PC-9 (cell line): ENCODE results near the gene PLTP. TPM values are rescaled to one million over a fixed set of nuclear protein-coding genes. Genes with fewer than 3 reads are reported as not detected.

Experiments
- BruUV-seq: library from RNA; stranded (reverse); fragments of 400-500 nt; replicated peaks from 2 replicates; lab custom pipeline; 2021; lab: Mats Ljungman, UMichigan
- CTCF ChIA-PET: fragments of 300-600 bp; sonication (Branson Sonifier 250); formaldehyde crosslinking; loops from one replicate; lab custom pipeline; 2022; ENCODE audit warnings: antibody characterized with exemption; lab: Charles Lee
- POLR2A ChIA-PET: fragments of 300-600 bp; sonication (Branson Sonifier 250); formaldehyde crosslinking; loops from one replicate; lab custom pipeline; 2022; ENCODE audit warnings: antibody characterized with exemption; ENCODE audit not compliant: unreplicated experiment; lab: Charles Lee
- DNase-seq, 2 experiments: peaks; one replicate each; pipeline versions ENCODE4 v3.0.0 to v3.0.0-alpha.2; 2015 to 2022; ENCODE audit warnings: mixed read lengths in 1 of 2
- H2AFZ ChIP-seq: fragments of 200-600 bp; sonication (generic); 2 replicates; pipeline ENCODE4 v1.8.1; 2017; ENCODE audit warnings: antibody characterized with exemption
- H3F3A ChIP-seq: fragments of 200-600 bp; sonication (generic); 2 replicates; pipeline ENCODE4 v1.8.1; 2017; ENCODE audit warnings: antibody characterized with exemption, mild to moderate bottlenecking, low read depth; ENCODE audit not compliant: insufficient read depth
- H3K27ac ChIP-seq: fragments of 200-600 bp; sonication (generic); 2 replicates; pipeline ENCODE4 v1.6.1; 2016; ENCODE audit warnings: mixed run types
- H3K27me3 ChIP-seq: fragments of 200-600 bp; sonication (generic); 2 replicates; pipeline ENCODE4 v1.6.1; 2016; ENCODE audit warnings: low read depth, mixed run types; ENCODE audit not compliant: insufficient read depth
- H3K36me3 ChIP-seq: fragments of 200-600 bp; sonication (generic); 2 replicates; pipeline ENCODE4 v1.6.1; 2016; ENCODE audit warnings: low read depth, mixed run types
- H3K4me1 ChIP-seq: fragments of 200-600 bp; sonication (generic); replicated peaks from 2 replicates; pipeline ENCODE4 v1.6.1; 2016; ENCODE audit warnings: mixed run types; ENCODE audit not compliant: insufficient read depth
- H3K4me2 ChIP-seq: fragments of 200-600 bp; sonication (generic); 2 replicates; pipeline ENCODE4 v1.6.1; 2017; ENCODE audit warnings: mixed run types
- H3K4me3 ChIP-seq: fragments of 200-600 bp; sonication (generic); 2 replicates; pipeline ENCODE4 v1.6.1; 2016; ENCODE audit warnings: mixed run types
- H3K79me2 ChIP-seq: fragments of 200-600 bp; sonication (generic); 2 replicates; pipeline ENCODE4 v1.6.1; 2017; ENCODE audit warnings: low read depth, mixed run types
- H3K9me2 ChIP-seq: fragments of 200-600 bp; sonication (generic); 2 replicates; pipeline ENCODE4 v1.8.1; 2017; ENCODE audit warnings: mild to moderate bottlenecking; ENCODE audit not compliant: insufficient read depth
- H3K9me3 ChIP-seq: fragments of 200-600 bp; sonication (generic); 2 replicates; pipeline ENCODE4 v1.8.1; 2016; ENCODE audit warnings: low read depth; ENCODE audit not compliant: insufficient read depth
- H4K20me1 ChIP-seq: fragments of 200-600 bp; sonication (generic); 2 replicates; pipeline ENCODE4 v1.8.1; 2017; ENCODE audit not compliant: insufficient read depth
- EZH2 ChIP-seq: fragments of 200-600 bp; sonication (generic); IDR thresholded peaks from 2 replicates; pipeline ENCODE4 v1.8.0; 2017; ENCODE audit warnings: antibody characterized with exemption, low read depth
- intact Hi-C: fragments of 100-400 bp; cut with micrococcal nuclease; formaldehyde crosslinking; loops from one replicate; pipeline ENCODE4 v1.10.0; 2022; ENCODE audit not compliant: unreplicated experiment
- total RNA-seq: library from RNA; stranded (reverse); gene quantifications from 2 replicates; pipeline ENCODE4 v1.2.3, GENCODE V29; 2021
- TF ChIP-seq, protein P1 (sequence below): fragments of 200-600 bp; sonication (generic); conservative IDR thresholded peaks from 2 replicates; pipeline ENCODE4 v1.6.1; 2017; ENCODE audit warnings: mixed run types, antibody characterized with exemption, mild to moderate bottlenecking, moderate library complexity

PLTP gene
- total RNA-seq, 1 experiment from 2014 or later: 127 TPM

DNA sequence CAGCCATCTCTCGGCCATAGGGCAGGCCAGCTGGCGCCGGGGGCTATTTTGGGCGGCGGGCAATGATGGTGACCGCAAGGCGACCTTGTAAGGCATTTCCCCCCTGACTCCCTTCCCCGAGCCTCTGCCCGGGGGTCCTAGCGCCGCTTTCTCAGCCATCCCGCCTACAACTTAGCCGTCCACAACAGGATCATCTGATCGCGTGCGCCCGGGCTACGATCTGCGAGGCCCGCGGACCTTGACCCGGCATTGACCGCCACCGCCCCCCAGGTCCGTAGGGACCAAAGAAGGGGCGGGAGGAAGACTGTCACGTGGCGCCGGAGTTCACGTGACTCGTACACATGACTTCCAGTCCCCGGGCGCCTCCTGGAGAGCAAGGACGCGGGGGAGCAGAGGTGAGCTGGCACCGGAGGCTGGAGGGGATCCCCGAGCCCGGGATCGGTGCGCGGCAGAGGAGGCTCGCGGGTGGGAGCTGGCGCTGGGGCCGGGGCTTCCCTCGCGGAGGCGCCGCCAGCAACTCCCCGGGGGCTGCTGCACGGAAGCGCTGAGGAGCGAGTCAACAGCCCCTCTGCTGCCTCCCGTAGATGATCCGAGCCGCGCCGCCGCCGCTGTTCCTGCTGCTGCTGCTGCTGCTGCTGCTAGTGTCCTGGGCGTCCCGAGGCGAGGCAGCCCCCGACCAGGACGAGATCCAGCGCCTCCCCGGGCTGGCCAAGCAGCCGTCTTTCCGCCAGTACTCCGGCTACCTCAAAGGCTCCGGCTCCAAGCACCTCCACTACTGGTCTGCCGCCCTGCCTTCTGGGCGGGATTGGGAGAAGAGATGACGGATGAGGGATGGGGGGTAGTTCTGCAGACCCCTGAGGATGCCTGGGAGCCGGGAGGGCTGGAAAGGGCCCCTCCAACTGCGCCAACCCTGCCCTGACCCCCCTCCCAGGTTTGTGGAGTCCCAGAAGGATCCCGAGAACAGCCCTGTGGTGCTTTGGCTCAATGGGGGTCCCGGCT is 20.7 kb downstream of the PLTP start, which contains the start of the genes CTSA and NEURL2:
Gene CTSA (plus strand): TSS at position 351 of the 999 bp plus-strand sequence. CDS start 234 bp downstream, at position 585.
Gene NEURL2 (minus strand): TSS at position 224 of the 999 bp plus-strand sequence. CDS start 217 bp downstream, at position 7.
- intact Hi-C loops: loop anchor here (5.0 kb wide), 1 partner anchor 74 kb away; no protein-coding TSS in a partner anchor
- Histone ChIP-seq H3K4me1 (peaks cover 14% of the 10 kb centered on the region; the same call in 1 of the 2 replicates), H3K9me2 (no peaks in the 10 kb centered on the region), H3K9me3 (no peaks in the 10 kb centered on the region), H3K27ac (no peak within 1 kb of the TSS), H3K27me3 (no peaks in the 10 kb centered on the region), H2AFZ (peak within 1 kb of the TSS; percentile 99), H3K4me2 (peak within 1 kb of the TSS; percentile 98), H3K4me3 (peak within 1 kb of the TSS; percentile 82), H3F3A (peaks cover 46% of the 10 kb centered on the region; the same call in 1 of the 2 replicates), H4K20me1 (no peaks in the 10 kb centered on the region), H3K36me3 (peaks cover 12% of the 10 kb centered on the region; the same call in 1 of the 2 replicates), H3K79me2 (peaks cover 13% of the 10 kb centered on the region)
- no TSS peak for BruUV-seq
- ChIA-PET POLR2A (interaction anchor here (0.6 kb wide), 1 partner anchor 42 kb away, joined by 8 read pairs; no protein-coding TSS in a partner anchor), CTCF (interaction anchor here (1.0 kb wide), 1 partner anchor 13 kb away, joined by 3 read pairs; no protein-coding TSS in a partner anchor)
- no peak for TF ChIP-seq EZH2
- TF ChIP-seq, protein P1, sequence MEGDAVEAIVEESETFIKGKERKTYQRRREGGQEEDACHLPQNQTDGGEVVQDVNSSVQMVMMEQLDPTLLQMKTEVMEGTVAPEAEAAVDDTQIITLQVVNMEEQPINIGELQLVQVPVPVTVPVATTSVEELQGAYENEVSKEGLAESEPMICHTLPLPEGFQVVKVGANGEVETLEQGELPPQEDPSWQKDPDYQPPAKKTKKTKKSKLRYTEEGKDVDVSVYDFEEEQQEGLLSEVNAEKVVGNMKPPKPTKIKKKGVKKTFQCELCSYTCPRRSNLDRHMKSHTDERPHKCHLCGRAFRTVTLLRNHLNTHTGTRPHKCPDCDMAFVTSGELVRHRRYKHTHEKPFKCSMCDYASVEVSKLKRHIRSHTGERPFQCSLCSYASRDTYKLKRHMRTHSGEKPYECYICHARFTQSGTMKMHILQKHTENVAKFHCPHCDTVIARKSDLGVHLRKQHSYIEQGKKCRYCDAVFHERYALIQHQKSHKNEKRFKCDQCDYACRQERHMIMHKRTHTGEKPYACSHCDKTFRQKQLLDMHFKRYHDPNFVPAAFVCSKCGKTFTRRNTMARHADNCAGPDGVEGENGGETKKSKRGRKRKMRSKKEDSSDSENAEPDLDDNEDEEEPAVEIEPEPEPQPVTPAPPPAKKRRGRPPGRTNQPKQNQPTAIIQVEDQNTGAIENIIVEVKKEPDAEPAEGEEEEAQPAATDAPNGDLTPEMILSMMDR: no peak; the same call in 1 of the 2 replicates
- peak; percentile 81 to 90 for DNase-seq

DNA sequence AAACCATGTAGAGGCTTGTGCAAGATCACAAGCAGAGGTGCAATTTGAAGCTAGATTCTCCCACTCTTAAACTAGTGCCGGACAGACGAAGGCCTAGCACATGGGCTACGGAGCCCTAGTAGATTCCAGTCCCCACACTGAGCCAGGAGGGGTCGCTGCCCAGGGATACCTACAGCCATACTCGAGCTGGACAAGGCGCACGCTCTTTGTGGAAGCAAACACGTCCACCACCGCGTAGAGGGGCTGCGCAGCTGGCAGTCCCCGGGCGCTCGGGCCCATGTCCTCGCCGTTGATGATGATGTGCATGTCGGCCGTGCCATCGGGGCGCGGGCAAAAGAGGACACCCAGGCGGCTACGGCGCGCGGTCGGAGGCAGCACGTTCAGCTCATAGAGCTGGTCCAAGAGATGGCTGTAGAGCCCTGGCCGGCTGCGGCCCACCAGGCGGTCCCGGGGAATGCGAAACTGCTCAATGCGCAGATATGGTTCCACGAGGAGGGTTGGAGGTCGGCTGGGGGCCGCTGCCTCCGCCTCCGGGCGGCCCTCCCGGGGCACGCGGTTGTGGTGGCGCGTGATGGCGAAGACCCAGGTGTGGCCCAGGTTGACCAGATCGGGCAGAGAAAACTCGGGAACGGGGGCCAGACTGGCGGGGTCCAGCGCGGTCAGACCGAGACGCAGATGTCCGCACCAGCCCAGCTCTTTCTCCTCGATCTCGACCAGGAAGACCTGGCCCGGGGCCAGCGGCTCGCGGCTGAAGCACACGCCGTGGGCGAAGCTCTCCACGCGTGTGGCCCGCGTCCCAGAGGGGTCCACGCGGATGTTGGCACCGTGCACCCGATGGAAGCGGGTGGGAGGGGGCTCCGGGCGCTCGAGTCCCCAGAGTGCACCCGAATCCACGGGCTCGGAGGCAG is 21.6 kb downstream of the PLTP start:
- H3K4me3 ChIP-seq: peak overlapping the region; percentile 82
- CTCF ChIA-PET: interaction anchor here (1.0 kb wide), 1 partner anchor 14 kb away, joined by 3 read pairs; no protein-coding TSS in a partner anchor

More for the DNA sequence above, 21.6 kb downstream of the PLTP start:
- H3K4me2 ChIP-seq: peak overlapping the region; percentile 98
- peaks cover 44% of the 10 kb centered on the region for H3F3A ChIP-seq
- H3K36me3 ChIP-seq: peaks cover 12% of the 10 kb centered on the region; the same call in 1 of the 2 replicates
- BruUV-seq: no TSS peak
- H3K9me3 ChIP-seq: no peaks in the 10 kb centered on the region
- TF ChIP-seq, protein P1: no peak
- no peak for TF ChIP-seq EZH2
- H3K27me3 ChIP-seq: no peaks in the 10 kb centered on the region
- intact Hi-C loops: loop anchor here (5.0 kb wide), 1 partner anchor 73 kb away; no protein-coding TSS in a partner anchor
- H3K27ac ChIP-seq: no peak overlapping the region
- peak overlapping the region; percentile 99 for H2AFZ ChIP-seq
- H3K79me2 ChIP-seq: peaks cover 15% of the 10 kb centered on the region
- DNase-seq: no peak
- peaks cover 21% of the 10 kb centered on the region for H3K4me1 ChIP-seq
- POLR2A ChIA-PET: interaction anchor here (0.6 kb wide), 2 partner anchors 71 to 103 kb away, joined by 5 to 11 read pairs; no protein-coding TSS in a partner anchor
- no peaks in the 10 kb centered on the region for H4K20me1 ChIP-seq
- H3K9me2 ChIP-seq: no peaks in the 10 kb centered on the region
